Neutrophil (primary cell): ENCODE results near the gene SSPN.
A peak's percentile ranks its signal among the peaks of the same experiment; 100 is the strongest.

ENCODE experiments used
- H3K27ac ChIP-seq: fragments of 200-600 bp; sonication (generic); 2 replicates; pipeline ENCODE4 v1.5.1; 2016; ENCODE audit warnings: mild to moderate bottlenecking, moderate library complexity
- H3K27me3 ChIP-seq: fragments of 200-600 bp; sonication (generic); 2 replicates; pipeline ENCODE4 v1.6.0; 2016; ENCODE audit warnings: mild to moderate bottlenecking
- H3K36me3 ChIP-seq: fragments of 200-600 bp; sonication (generic); 2 replicates; pipeline ENCODE4 v1.5.1; 2017
- H3K4me1 ChIP-seq, 2 experiments: fragments of 200-600 bp in 1 of 2; sonication (generic) in 1 of 2; 1 replicate in 1 of 2; 2 replicates in 1 of 2; pipeline versions ENCODE4 v1.5.1 to v1.6.1; 2013 to 2016; ENCODE audit warnings: low read depth in 1 of 2, low read length in 1 of 2, mild to moderate bottlenecking in 1 of 2, moderate library complexity in 1 of 2; ENCODE audit not compliant: control insufficient read depth in 1 of 2, insufficient read depth in 1 of 2
- H3K4me3 ChIP-seq, 2 experiments: fragments of 200-600 bp in 1 of 2; sonication (generic) in 1 of 2; 1 replicate in 1 of 2; 2 replicates in 1 of 2; pipeline ENCODE4 v1.5.1; 2013 to 2016; ENCODE audit warnings: low read depth in 1 of 2, low read length in 1 of 2, mild to moderate bottlenecking in 1 of 2, moderate library complexity in 1 of 2
- H3K9me3 ChIP-seq: fragments of 200-600 bp; sonication (generic); 2 replicates; pipeline ENCODE4 v1.5.1; 2016
- CTCF ChIP-seq: fragments of 200-600 bp; sonication (generic); IDR thresholded peaks from 2 replicates; pipeline ENCODE4 v1.5.1; 2016; ENCODE audit warnings: antibody characterized with exemption

Gene SSPN

GRCh38 chr12:26195250-26195640 lies at the start of gene SSPN:
SSPN (plus strand) TSS chr12:26195573; CDS start chr12:26195673, 100 bp downstream.
- peak within 1 kb of the TSS in 1 of 2 experiments; percentile 38 for H3K4me3 ChIP-seq
- H3K4me1 ChIP-seq: peaks cover 6 to 13% of the 10 kb centered on the region in 2 experiments
- H3K27me3 ChIP-seq: peaks cover 54% of the 10 kb centered on the region
- no peak for TF ChIP-seq CTCF
- H3K36me3 ChIP-seq: no peaks in the 10 kb centered on the region
- no peaks in the 10 kb centered on the region for H3K9me3 ChIP-seq
- no peak within 1 kb of the TSS for H3K27ac ChIP-seq

GRCh38 chr12:26148291-26148690 lies 47.1 kb upstream of the SSPN start:
- no peaks in the 10 kb centered on the region for H3K4me1 ChIP-seq
- no peaks in the 10 kb centered on the region for H3K9me3 ChIP-seq
- H3K36me3 ChIP-seq: no peaks in the 10 kb centered on the region
- no peak for TF ChIP-seq CTCF
- no peak overlapping the region for H3K27ac ChIP-seq
- no peak overlapping the region for H3K4me3 ChIP-seq
- no peaks in the 10 kb centered on the region for H3K27me3 ChIP-seq

GRCh38 chr12:26149968-26150500 lies 45.3 kb upstream of the SSPN start:
- Histone ChIP-seq H3K27ac (no peak overlapping the region), H3K9me3 (no peaks in the 10 kb centered on the region), H3K4me1 (no peaks in the 10 kb centered on the region), H3K36me3 (no peaks in the 10 kb centered on the region), H3K4me3 (no peak overlapping the region), H3K27me3 (no peaks in the 10 kb centered on the region)
- TF ChIP-seq CTCF: no peak

- no peaks in the 10 kb centered on the region for H3K4me1 ChIP-seq
- H3K36me3 ChIP-seq: no peaks in the 10 kb centered on the region
- no peak overlapping the region for H3K27ac ChIP-seq
- no peak for TF ChIP-seq CTCF
- H3K27me3 ChIP-seq: no peaks in the 10 kb centered on the region
- H3K9me3 ChIP-seq: no peaks in the 10 kb centered on the region
- H3K4me3 ChIP-seq: no peak overlapping the region
These were observed 44.5 kb upstream of the SSPN start for GRCh38 chr12:26150736-26151450.

GRCh38 chr12:26152507-26153102 lies 42.8 kb upstream of the SSPN start:
- Histone ChIP-seq H3K4me3 (no peak overlapping the region), H3K4me1 (no peaks in the 10 kb centered on the region)
- TF ChIP-seq CTCF: no peak

More at GRCh38 chr12:26152507-26153102, 42.8 kb upstream of the SSPN start:
- H3K27me3 ChIP-seq: no peaks in the 10 kb centered on the region
- no peak overlapping the region for H3K27ac ChIP-seq
- no peaks in the 10 kb centered on the region for H3K9me3 ChIP-seq
- H3K36me3 ChIP-seq: no peaks in the 10 kb centered on the region
